HepG2 (cell line): Measurements from ENCODE around the gene TOB2. TPM values are rescaled to one million over a fixed set of nuclear protein-coding genes. Genes with fewer than 3 reads are reported as not detected.

Experiments
- BCLAF1 ChIP-seq: fragments of 450-650 bp; IDR thresholded peaks from 2 replicates; pipeline ENCODE4 v1.6.1; 2017; ENCODE audit warnings: mild to moderate bottlenecking
- HNF4A ChIP-seq: sonication (generic); formaldehyde crosslinking; IDR thresholded peaks from 2 replicates; pipeline ENCODE4 v1.4.0; 2020; ENCODE audit warnings: missing genetic modification reagents
- RXRB ChIP-seq: IDR thresholded peaks from 2 replicates; pipeline ENCODE4 v1.6.1; 2016; ENCODE audit warnings: borderline replicate concordance, missing genetic modification reagents, missing compliant biosample characterization
- SMYD3 ChIP-seq: sonication (generic); formaldehyde crosslinking; IDR thresholded peaks from 2 replicates; pipeline ENCODE4 v1.8.1; 2023; ENCODE audit warnings: mild to moderate bottlenecking, missing genetic modification reagents
- UBTF ChIP-seq: sonication (generic); formaldehyde crosslinking; IDR thresholded peaks from 2 replicates; pipeline ENCODE4 v1.4.0; 2020; ENCODE audit warnings: mild to moderate bottlenecking, missing genetic modification reagents
- ZBTB7B ChIP-seq: sonication (generic); formaldehyde crosslinking; IDR thresholded peaks from 2 replicates; pipeline ENCODE4 v1.4.0; 2020; ENCODE audit warnings: missing genetic modification reagents
- ZGPAT ChIP-seq: IDR thresholded peaks from 2 replicates; pipeline ENCODE4 v1.6.1; 2016; ENCODE audit warnings: mild to moderate bottlenecking
- ZNF704 ChIP-seq: sonication (generic); formaldehyde crosslinking; IDR thresholded peaks from 2 replicates; pipeline ENCODE4 v1.8.1; 2023; ENCODE audit warnings: mild to moderate bottlenecking, inconsistent platforms, moderate library complexity, missing genetic modification reagents, borderline replicate concordance
- polyA plus RNA-seq, 8 experiments: library from polyadenylated mRNA; depleted of rRNA in 3 of 8; stranded (reverse) in 7 of 8; unstranded in 1 of 8; fragments of >200 nt; fragmentation: Illumina TruSeq in 4 of 8; extraction: Trizol in 4 of 8; gene quantifications; 2 replicates each; pipeline versions ENCODE4 v1.2.1 to v1.2.3, GENCODE V29; 2011 to 2016; ENCODE audit warnings: low read depth in 4 of 8, missing spikeins in 1 of 8, mixed read lengths in 1 of 8; ENCODE audit not compliant: insufficient read depth in 1 of 8
- total RNA-seq, 5 experiments: library from RNA; depleted of rRNA; stranded (reverse); fragments of >200 nt; fragmentation: Illumina TruSeq; extraction: Trizol; gene quantifications; 2 replicates each; pipeline ENCODE4 v1.2.3, GENCODE V29; 2016; ENCODE audit warnings: low read depth in 1 of 5
- TF ChIP-seq, protein P1 (sequence below): IDR thresholded peaks from 2 replicates; pipeline ENCODE4 v1.6.1; 2016; ENCODE audit warnings: low read depth, borderline replicate concordance
- TF ChIP-seq, protein P2 (sequence below): sonication (generic); formaldehyde crosslinking; IDR thresholded peaks from 2 replicates; pipeline ENCODE4 v1.4.0; 2020; ENCODE audit warnings: missing genetic modification reagents, borderline replicate concordance
- TF ChIP-seq, protein P3 (sequence below): sonication (generic); formaldehyde crosslinking; IDR thresholded peaks from 2 replicates; pipeline ENCODE4 v1.8.0; 2022; ENCODE audit warnings: mild to moderate bottlenecking, missing genetic modification reagents, moderate library complexity
- TF ChIP-seq, protein P4 (sequence below): sonication (generic); formaldehyde crosslinking; IDR thresholded peaks from 2 replicates; pipeline ENCODE4 v1.5.1; 2020; ENCODE audit warnings: missing genetic modification reagents, mild to moderate bottlenecking, borderline replicate concordance

TOB2 gene
- total and polyA plus RNA-seq, 2 of the 13 experiments (the other 11 are each of a cell fraction or from before 2014, with no cell fraction given) = 12.2 to 13.7 TPM

- no peak; the same call in 1 of the 2 replicates for TF ChIP-seq UBTF (CRISPR knock-in tag)
- TF ChIP-seq RXRB (CRISPR knock-in tag) = no peak
- TF ChIP-seq BCLAF1 = no peak
- TF ChIP-seq ZNF704 (CRISPR knock-in tag) = no peak
- TF ChIP-seq, protein P1, sequence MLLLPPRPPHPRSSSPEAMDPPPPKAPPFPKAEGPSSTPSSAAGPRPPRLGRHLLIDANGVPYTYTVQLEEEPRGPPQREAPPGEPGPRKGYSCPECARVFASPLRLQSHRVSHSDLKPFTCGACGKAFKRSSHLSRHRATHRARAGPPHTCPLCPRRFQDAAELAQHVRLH (CRISPR knock-in tag) = no peak
- TF ChIP-seq HNF4A = peak; percentile 90
- peak; percentile 41; the same call in 1 of the 2 replicates for TF ChIP-seq ZBTB7B (CRISPR knock-in tag)
- TF ChIP-seq, protein P2, sequence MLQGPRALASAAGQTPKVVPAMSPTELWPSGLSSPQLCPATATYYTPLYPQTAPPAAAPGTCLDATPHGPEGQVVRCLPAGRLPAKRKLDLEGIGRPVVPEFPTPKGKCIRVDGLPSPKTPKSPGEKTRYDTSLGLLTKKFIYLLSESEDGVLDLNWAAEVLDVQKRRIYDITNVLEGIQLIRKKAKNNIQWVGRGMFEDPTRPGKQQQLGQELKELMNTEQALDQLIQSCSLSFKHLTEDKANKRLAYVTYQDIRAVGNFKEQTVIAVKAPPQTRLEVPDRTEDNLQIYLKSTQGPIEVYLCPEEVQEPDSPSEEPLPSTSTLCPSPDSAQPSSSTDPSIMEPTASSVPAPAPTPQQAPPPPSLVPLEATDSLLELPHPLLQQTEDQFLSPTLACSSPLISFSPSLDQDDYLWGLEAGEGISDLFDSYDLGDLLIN (CRISPR knock-in tag) = no peak
- TF ChIP-seq ZGPAT (CRISPR knock-in tag) = no peak
- TF ChIP-seq, protein P3, sequence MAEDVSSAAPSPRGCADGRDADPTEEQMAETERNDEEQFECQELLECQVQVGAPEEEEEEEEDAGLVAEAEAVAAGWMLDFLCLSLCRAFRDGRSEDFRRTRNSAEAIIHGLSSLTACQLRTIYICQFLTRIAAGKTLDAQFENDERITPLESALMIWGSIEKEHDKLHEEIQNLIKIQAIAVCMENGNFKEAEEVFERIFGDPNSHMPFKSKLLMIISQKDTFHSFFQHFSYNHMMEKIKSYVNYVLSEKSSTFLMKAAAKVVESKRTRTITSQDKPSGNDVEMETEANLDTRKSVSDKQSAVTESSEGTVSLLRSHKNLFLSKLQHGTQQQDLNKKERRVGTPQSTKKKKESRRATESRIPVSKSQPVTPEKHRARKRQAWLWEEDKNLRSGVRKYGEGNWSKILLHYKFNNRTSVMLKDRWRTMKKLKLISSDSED (CRISPR knock-in tag) = no peak
- TF ChIP-seq, protein P4, sequence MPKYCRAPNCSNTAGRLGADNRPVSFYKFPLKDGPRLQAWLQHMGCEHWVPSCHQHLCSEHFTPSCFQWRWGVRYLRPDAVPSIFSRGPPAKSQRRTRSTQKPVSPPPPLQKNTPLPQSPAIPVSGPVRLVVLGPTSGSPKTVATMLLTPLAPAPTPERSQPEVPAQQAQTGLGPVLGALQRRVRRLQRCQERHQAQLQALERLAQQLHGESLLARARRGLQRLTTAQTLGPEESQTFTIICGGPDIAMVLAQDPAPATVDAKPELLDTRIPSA = no peak
- TF ChIP-seq SMYD3 = no peak
Observed at GRCh38 chr22:41401781-41402648, 44.6 kb downstream of the TOB2 start (continued).
